ENCODE data around the gene PLEKHG4.
A peak's percentile ranks its signal among the peaks of the same experiment; 100 is the strongest.

The PLEKHG4 gene

GRCh38 chr16:67279296-67280089, at the start of gene PLEKHG4:
PLEKHG4 (plus strand) TSS chr16:67279532; CDS start chr16:67280045, 513 bp downstream.
- peak; percentile 84 for DNase-seq

GRCh38 chr16:67229906-67230808, 49.2 kb upstream of the PLEKHG4 start:
- no peak for DNase-seq

GRCh38 chr16:67230809-67231660, 48.3 kb upstream of the PLEKHG4 start:
- no peak for DNase-seq

- DNase-seq = no peak
Measured at GRCh38 chr16:67233596-67233995, 45.7 kb upstream of the PLEKHG4 start.

GRCh38 chr16:67234180-67234597, 45.1 kb upstream of the PLEKHG4 start:
- DNase-seq = no peak

GRCh38 chr16:67235816-67236562, 43.3 kb upstream of the PLEKHG4 start:
- no peak for DNase-seq

GRCh38 chr16:67236563-67237395, 42.6 kb upstream of the PLEKHG4 start:
- DNase-seq = peak; percentile 77

GRCh38 chr16:67237396-67238277, 41.7 kb upstream of the PLEKHG4 start:
- DNase-seq = no peak

GRCh38 chr16:67238278-67238575, 41.1 kb upstream of the PLEKHG4 start:
- no peak for DNase-seq

- no peak for DNase-seq
Measured at GRCh38 chr16:67238806-67239470, 40.4 kb upstream of the PLEKHG4 start.

GRCh38 chr16:67240506-67240905, 38.8 kb upstream of the PLEKHG4 start:
- DNase-seq = no peak

GRCh38 chr16:67241008-67241900, 38.1 kb upstream of the PLEKHG4 start:
- DNase-seq = no peak

- no peak for DNase-seq
Measured at GRCh38 chr16:67242138-67242730, 37.1 kb upstream of the PLEKHG4 start.

GRCh38 chr16:67243481-67243880, 35.9 kb upstream of the PLEKHG4 start:
- peak; percentile 14 for DNase-seq

- DNase-seq = peak; percentile 32
Measured at GRCh38 chr16:67244387-67245185, 34.7 kb upstream of the PLEKHG4 start.

- DNase-seq = peak; percentile 82
Measured at GRCh38 chr16:67245186-67245585, 34.1 kb upstream of the PLEKHG4 start.

GRCh38 chr16:67245674-67246080, 33.7 kb upstream of the PLEKHG4 start:
- DNase-seq = no peak
